ENCODE data around the gene CNPY2. TPM values are rescaled to one million over a fixed set of nuclear protein-coding genes. Genes with fewer than 3 reads are reported as not detected.

Gene CNPY2
- total RNA-seq, 1 experiment from 2014 or later = 169 TPM

GRCh38 chr12:56359851-56360767 is 44.3 kb upstream of the CNPY2 start, which contains the start of gene STAT2:
STAT2 (minus strand) TSS chr12:56360107; CDS start chr12:56356571, 3,536 bp downstream.
- H3K27me3 Mint-ChIP-seq (ENCODE audit: insufficient read depth, unreplicated experiment) = no peaks in the 10 kb centered on the region

GRCh38 chr12:56358836-56359532 is 43.2 kb upstream of the CNPY2 start:
- DNase-seq (ENCODE audit: unreplicated experiment) = peak; percentile 59

More at GRCh38 chr12:56359851-56360767, 44.3 kb upstream of the CNPY2 start, which contains the start of gene STAT2:
- peak; percentile 100 for DNase-seq (ENCODE audit: unreplicated experiment)
- peaks cover 40% of the 10 kb centered on the region for H3K36me3 Mint-ChIP-seq (ENCODE audit: insufficient read depth, unreplicated experiment)
- peak within 1 kb of the TSS; percentile 97 for H3K27ac Mint-ChIP-seq (ENCODE audit: low read depth, unreplicated experiment)
- peaks cover 8% of the 10 kb centered on the region for H3K4me1 Mint-ChIP-seq (ENCODE audit: insufficient read depth, unreplicated experiment)
- intact Hi-C loops (cut with micrococcal nuclease) = loop anchor here (1.0 kb wide), 4 partner anchors 26 to 108 kb away; partner anchors contain the start of gene SPRYD4
- TF ChIP-seq CTCF (IDR thresholded peaks at IDR 0.05; ENCODE audit: unreplicated experiment) = no peak
- CTCF ChIA-PET = interaction anchor here (0.6 to 4.8 kb wide), 9 partner anchors 9 to 265 kb away, joined by 3 to 31 read pairs (median 3); partner anchors contain the start of genes PAN2 and SPRYD4
- no TSS peak for BruUV-seq (replicated peaks)
- POLR2A ChIA-PET = interaction anchor here (0.5 to 5.3 kb wide), 54 partner anchors 9 to 770 kb away, joined by 3 to 87 read pairs (median 4); partner anchors contain the start of genes ATP5F1B, CNPY2, COQ10A and ESYT1
- H3K4me3 Mint-ChIP-seq (ENCODE audit: unreplicated experiment) = peak within 1 kb of the TSS; percentile 94
- no peaks in the 10 kb centered on the region for H3K9me3 Mint-ChIP-seq (ENCODE audit: unreplicated experiment)

GRCh38 chr12:56351325-56351724 is 35.5 kb upstream of the CNPY2 start:
- Mint-ChIP-seq H3K4me1 (ENCODE audit: insufficient read depth, unreplicated experiment) (no peaks in the 10 kb centered on the region), H3K27ac (ENCODE audit: low read depth, unreplicated experiment) (no peak overlapping the region), H3K27me3 (ENCODE audit: insufficient read depth, unreplicated experiment) (no peaks in the 10 kb centered on the region), H3K36me3 (ENCODE audit: insufficient read depth, unreplicated experiment) (peaks cover 100% of the 10 kb centered on the region), H3K4me3 (ENCODE audit: unreplicated experiment) (no peak overlapping the region), H3K9me3 (ENCODE audit: unreplicated experiment) (no peaks in the 10 kb centered on the region)
- POLR2A ChIA-PET = interaction anchor here (0.7 to 4.1 kb wide), 3 partner anchors 9 to 18 kb away, joined by 3 to 24 read pairs (median 9); partner anchors contain the start of genes PAN2 and STAT2
- no peak for TF ChIP-seq CTCF (IDR thresholded peaks at IDR 0.05; ENCODE audit: unreplicated experiment)
- intact Hi-C loops (cut with micrococcal nuclease) = no loop called here
- BruUV-seq (replicated peaks) = no TSS peak
- CTCF ChIA-PET = interaction anchor here (0.8 to 1.3 kb wide), 4 partner anchors 9 to 113 kb away, joined by 3 to 5 read pairs (median 3); partner anchors contain the start of genes IL23A and STAT2
- DNase-seq (ENCODE audit: unreplicated experiment) = no peak

More at GRCh38 chr12:56358836-56359532, 43.2 kb upstream of the CNPY2 start:
- intact Hi-C loops (cut with micrococcal nuclease) = no loop called here
- TF ChIP-seq CTCF (IDR thresholded peaks at IDR 0.05; ENCODE audit: unreplicated experiment) = no peak
- Mint-ChIP-seq H3K36me3 (ENCODE audit: insufficient read depth, unreplicated experiment) (peaks cover 52% of the 10 kb centered on the region), H3K4me3 (ENCODE audit: unreplicated experiment) (peak overlapping the region; percentile 94), H3K4me1 (ENCODE audit: insufficient read depth, unreplicated experiment) (peaks cover 8% of the 10 kb centered on the region), H3K27me3 (ENCODE audit: insufficient read depth, unreplicated experiment) (no peaks in the 10 kb centered on the region), H3K27ac (ENCODE audit: low read depth, unreplicated experiment) (peak overlapping the region; percentile 97), H3K9me3 (ENCODE audit: unreplicated experiment) (no peaks in the 10 kb centered on the region)
- BruUV-seq (replicated peaks) = no TSS peak
- POLR2A ChIA-PET = interaction anchor here (0.5 to 5.3 kb wide), 39 partner anchors 9 to 477 kb away, joined by 3 to 87 read pairs (median 5); partner anchors contain the start of genes ATP5F1B, CNPY2, COQ10A and ESYT1
- CTCF ChIA-PET = interaction anchor here (0.6 to 4.8 kb wide), 6 partner anchors 17 to 431 kb away, joined by 3 to 31 read pairs (median 4); partner anchors contain the start of genes PAN2, PYM1 and SPRYD4
